HG03159 (cell line): ENCODE measurements around the gene TTC7B.

Experiments
- ATAC-seq: cut with Tn5 transposase; IDR thresholded peaks from one replicate; pipeline ENCODE4 v1.9.1; 2021; ENCODE audit warnings: mild to moderate bottlenecking, moderate library complexity; ENCODE audit not compliant: unreplicated experiment

Gene TTC7B

GRCh38 chr14:90519262-90519920 lies 296.8 kb downstream of the TTC7B start:
- no peak for ATAC-seq

GRCh38 chr14:90518941-90519256 lies 297.3 kb downstream of the TTC7B start:
- no peak for ATAC-seq

- no peak for ATAC-seq
These were observed 297.9 kb downstream of the TTC7B start for GRCh38 chr14:90518069-90518940.

GRCh38 chr14:90517076-90517841 lies 299.0 kb downstream of the TTC7B start:
- ATAC-seq, result no peak

GRCh38 chr14:90514566-90514965 lies 301.7 kb downstream of the TTC7B start:
- ATAC-seq, result no peak

- ATAC-seq, result no peak
These were observed 302.2 kb downstream of the TTC7B start for GRCh38 chr14:90514015-90514398.

- ATAC-seq, result no peak
These were observed 302.8 kb downstream of the TTC7B start for GRCh38 chr14:90513161-90514014.

- no peak for ATAC-seq
These were observed 303.8 kb downstream of the TTC7B start for GRCh38 chr14:90512329-90512991.

- no peak for ATAC-seq
These were observed 304.4 kb downstream of the TTC7B start for GRCh38 chr14:90511795-90512328.

- no peak for ATAC-seq
These were observed 305.0 kb downstream of the TTC7B start for GRCh38 chr14:90511252-90511651.

- no peak for ATAC-seq
These were observed 306.1 kb downstream of the TTC7B start for GRCh38 chr14:90510159-90510558.

GRCh38 chr14:90509403-90509802 lies 306.8 kb downstream of the TTC7B start:
- ATAC-seq, result no peak

GRCh38 chr14:90508536-90509254 lies 307.5 kb downstream of the TTC7B start:
- ATAC-seq, result no peak

- ATAC-seq, result no peak
These were observed 308.2 kb downstream of the TTC7B start for GRCh38 chr14:90508036-90508435.

- no peak for ATAC-seq
These were observed 308.8 kb downstream of the TTC7B start for GRCh38 chr14:90507428-90507827.

GRCh38 chr14:90506748-90507147 lies 309.5 kb downstream of the TTC7B start:
- no peak for ATAC-seq

- no peak for ATAC-seq
These were observed 310.7 kb downstream of the TTC7B start for GRCh38 chr14:90505531-90505930.

GRCh38 chr14:90504643-90505042 lies 311.6 kb downstream of the TTC7B start:
- no peak for ATAC-seq

- no peak for ATAC-seq
These were observed 312.6 kb downstream of the TTC7B start for GRCh38 chr14:90503582-90503981.
